NCI-H2196 (cell line): ENCODE results near the gene EHD3.
"Not testable (repeated sequence)": the region's sequence is repeated elsewhere in the genome, so short reads cannot be mapped to it uniquely, and the experiment has no call there.

Source experiments
- DNase-seq: peaks from one replicate; lab custom pipeline; 2025; ENCODE audit not compliant: unreplicated experiment; lab: John Stamatoyannopoulos, UW

The EHD3 gene

GRCh38 chr2:31283193-31283919 lies 49.4 kb downstream of the EHD3 start:
- not testable (repeated sequence) for DNase-seq

DNA sequence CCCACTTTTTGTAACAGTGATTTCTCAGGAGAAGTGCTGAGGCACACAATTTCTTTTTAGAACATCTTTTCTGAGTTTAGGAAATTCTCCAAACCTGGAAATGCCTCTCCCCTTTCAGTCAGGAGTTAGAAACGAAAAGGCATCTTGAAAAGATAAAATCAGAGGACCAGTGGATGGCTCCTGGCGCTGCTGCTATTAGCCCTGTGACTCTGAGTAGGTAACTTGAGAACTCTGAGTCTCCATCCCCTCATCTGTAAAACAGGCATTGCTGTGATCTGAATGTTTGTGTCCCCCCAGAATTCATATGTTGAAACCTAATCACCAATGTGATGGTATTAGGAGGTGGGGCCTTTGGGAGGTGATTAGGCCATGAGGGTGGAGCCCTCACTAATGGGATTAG lies 50.2 kb downstream of the EHD3 start:
- DNase-seq, result no peak

- DNase-seq, result peak; percentile 47
Measured at GRCh38 chr2:31286230-31286629, 52.3 kb downstream of the EHD3 start.

GRCh38 chr2:31286961-31287550 lies 53.1 kb downstream of the EHD3 start:
- DNase-seq, result no peak

DNA sequence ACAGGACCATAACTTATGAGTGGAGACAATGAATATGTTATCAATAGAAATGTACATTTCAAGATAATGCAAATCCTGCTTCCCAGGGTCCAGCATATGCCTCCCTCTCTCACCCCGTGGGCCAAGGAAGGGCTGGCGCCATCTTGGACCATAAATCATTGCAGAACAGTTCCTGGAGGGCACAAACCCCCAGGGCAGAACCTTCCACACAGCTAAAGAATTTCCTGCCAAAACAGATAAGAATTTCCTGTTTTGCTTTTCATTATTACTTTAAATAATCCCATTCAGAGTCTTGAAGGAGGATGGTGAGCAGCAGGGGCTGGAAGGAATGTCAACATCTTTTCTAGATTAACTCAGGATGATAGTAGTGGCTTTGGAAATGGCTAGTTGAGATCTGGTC lies 53.7 kb downstream of the EHD3 start:
- no peak for DNase-seq

GRCh38 chr2:31294196-31294595 lies 60.2 kb downstream of the EHD3 start:
- no peak for DNase-seq

- no peak for DNase-seq
Measured at GRCh38 chr2:31296641-31297287, 62.8 kb downstream of the EHD3 start.

GRCh38 chr2:31297751-31298150 lies 63.8 kb downstream of the EHD3 start:
- DNase-seq, result no peak

DNA sequence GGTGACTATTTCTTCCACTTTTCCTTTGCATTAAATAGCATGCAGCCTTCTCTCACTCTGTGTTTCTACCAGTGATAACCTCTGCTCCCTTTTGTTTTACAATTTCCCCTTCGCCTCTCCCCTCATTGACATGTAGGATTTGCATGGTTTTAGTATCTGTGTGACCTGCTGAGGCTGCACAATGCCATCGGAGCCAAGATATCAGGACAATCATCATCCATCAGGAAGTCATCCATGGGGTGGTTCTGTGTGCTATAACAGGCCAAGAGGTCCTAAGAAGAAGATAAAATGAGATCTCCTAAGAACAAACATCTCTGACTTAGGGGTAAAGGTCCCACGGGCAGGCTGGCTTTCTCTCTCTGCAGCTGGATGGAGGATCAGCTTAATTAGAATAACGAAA lies 65.6 kb downstream of the EHD3 start:
- DNase-seq, result no peak

- DNase-seq, result no peak
Measured at GRCh38 chr2:31300309-31300708, 66.4 kb downstream of the EHD3 start.

DNA sequence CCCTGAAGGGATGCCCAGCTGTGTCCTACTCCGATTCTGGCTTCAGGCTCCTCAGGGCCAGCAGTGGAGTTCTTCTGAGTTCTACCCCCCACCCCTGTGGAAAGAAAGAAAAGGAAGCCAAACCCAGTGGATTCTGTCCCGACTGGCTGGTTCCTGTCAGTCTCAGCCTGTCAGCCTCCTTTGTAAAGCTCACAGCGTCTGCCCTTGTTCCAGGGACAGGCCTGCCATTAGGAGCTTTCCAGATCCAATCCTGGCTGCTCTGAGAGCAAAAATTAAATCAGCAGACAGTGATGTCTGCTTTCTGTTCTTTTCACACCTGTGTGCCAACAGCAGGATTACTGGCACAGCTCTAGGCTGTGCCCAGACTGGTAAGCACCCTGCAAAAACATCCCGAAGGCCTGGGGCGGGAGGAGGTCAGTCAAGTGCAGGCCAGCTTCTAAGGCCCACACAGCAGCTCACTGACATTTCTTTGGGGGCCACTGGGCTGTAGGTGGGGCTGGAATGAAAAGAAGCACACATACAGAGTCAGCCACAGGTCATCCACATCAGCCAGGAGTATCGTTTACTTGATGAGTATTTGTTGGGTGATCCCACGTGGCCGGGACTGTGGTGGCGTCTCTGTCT lies 69.1 kb downstream of the EHD3 start:
- no peak for DNase-seq

DNA sequence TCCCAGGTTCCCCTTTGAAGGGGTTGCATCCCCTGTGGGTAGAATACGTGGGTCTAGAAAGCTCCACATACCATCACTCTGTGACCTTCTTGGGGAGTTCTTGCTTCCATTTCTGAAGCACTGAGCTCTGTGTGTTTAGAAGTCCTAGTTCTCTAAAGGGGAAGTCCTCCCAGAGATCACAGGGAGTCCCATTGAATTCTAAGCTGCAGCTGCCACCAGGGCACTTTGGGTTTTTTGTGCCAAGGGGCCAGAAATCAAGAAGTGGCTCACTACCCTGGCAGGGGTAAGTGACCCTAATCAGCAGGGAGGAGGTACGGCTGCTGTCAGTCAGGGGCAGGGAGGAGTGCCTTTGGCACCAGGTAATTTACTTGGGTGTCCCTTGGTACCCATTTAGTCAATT lies 70.9 kb downstream of the EHD3 start:
- DNase-seq, result no peak

GRCh38 chr2:31312898-31313297 lies 78.9 kb downstream of the EHD3 start:
- DNase-seq, result no peak

DNA sequence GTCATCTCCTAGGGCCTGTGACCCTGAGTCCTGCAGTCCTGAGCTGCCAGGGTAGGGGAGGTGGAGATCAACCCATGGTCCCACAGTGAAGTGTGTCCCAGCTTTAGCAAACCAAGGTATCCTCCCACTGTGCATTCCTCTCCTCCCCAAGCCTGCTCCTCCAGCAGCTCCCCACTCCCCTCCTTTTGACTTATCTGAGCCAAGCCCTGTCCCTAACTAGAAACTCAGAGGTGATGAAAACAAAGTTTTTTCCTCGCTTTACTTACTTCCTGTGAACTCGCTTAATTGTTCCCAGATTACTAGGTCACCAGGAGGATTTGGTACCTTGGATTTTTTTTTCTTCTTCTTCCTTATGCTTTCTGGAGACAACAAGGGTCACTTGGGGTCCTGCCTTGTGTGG lies 80.8 kb downstream of the EHD3 start:
- DNase-seq, result no peak

DNA sequence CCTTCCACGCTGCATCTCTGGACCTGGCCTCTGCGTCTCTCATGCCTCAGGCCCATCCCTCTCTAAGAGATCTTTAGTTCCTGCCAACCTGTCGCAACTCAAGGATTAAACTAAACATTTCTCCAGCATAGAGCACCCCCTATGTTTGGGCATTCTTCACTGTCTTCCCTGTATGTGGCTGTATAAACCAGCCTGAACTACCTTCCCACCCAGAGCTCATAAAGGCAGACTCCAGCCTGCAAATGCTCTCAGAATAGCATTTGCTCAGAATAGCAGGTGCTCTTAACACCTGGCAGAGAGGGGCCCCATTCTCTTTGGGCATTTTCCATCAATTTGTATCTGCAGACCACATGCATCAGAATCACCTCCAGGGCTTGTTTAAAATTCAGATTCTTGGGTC lies 83.4 kb downstream of the EHD3 start:
- no peak for DNase-seq

DNA sequence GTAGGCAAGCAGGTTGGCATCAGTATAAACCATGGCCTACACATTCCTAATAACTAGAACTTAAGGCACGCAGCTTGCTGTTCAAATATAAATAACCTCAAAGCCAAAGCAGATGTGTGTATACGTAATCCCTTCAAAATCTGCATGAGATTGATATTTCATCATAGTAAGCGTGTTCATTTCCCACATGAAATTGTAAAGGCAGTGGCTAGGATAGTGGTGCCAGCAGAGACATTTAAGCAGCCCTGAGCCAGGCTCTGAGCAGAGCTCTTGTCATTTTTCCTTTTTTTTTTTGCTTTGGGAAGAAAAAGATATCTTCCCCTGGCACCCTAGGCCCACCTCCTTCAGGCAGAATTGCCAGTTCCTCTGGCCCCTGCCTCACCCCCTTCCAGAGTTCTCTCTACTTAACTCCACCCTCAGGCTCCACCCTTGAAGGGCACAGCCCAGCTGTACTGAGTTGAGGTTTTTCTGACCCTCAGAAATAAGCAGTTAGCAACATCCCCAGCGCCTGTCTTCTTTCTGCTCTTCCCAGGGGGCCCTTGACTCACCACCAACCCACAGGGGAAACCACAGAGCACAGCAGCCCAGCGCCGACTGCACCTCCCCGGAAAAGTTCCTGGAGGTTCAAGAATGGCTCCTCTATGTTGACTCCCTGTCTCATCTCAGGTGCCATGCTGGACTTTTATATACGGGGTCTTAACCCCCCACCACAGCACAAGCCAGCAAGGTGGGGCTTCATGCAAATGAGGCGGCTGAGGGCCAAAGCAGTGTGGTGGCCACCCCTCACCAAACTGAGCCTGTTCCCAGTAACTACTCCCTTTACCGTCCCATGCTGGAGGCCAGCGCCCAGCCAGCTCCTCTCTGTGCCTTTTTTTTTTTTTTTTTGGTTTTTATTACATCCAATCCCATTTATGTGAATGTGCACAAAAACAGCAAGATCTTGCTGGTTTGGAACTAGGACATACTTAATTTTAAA lies 84.7 kb downstream of the EHD3 start:
- DNase-seq, result no peak
